CD14-positive monocyte (primary cell): ENCODE measurements around the gene TRIM67. TPM values are rescaled to one million over a fixed set of nuclear protein-coding genes. Genes with fewer than 3 reads are reported as not detected.

Experiments used
- DNase-seq, 3 donors: peaks; one replicate each; pipeline ENCODE4 v3.0.0-alpha.2; 2011 to 2022
- H2AFZ ChIP-seq: 2 replicates; pipeline ENCODE4 v1.6.0; 2012; ENCODE audit warnings: mild to moderate bottlenecking, low read depth, low read length, inconsistent platforms; ENCODE audit not compliant: insufficient read depth, poor library complexity, severe bottlenecking
- H3K27ac ChIP-seq, 2 donors: 1 replicate in 1 of 2; 2 replicates in 1 of 2; pipeline ENCODE4 v1.5.1; 2012 to 2013; ENCODE audit warnings: low read length in 2 of 2, control low read depth in 1 of 2, inconsistent platforms in 1 of 2, low read depth in 1 of 2, mild to moderate bottlenecking in 1 of 2
- H3K27me3 ChIP-seq, 2 donors: one replicate each; pipeline versions ENCODE4 v1.6.0 to v1.6.1; 2011 to 2013; ENCODE audit warnings: low read length in 2 of 2; ENCODE audit not compliant: control insufficient read depth in 2 of 2, insufficient read depth in 2 of 2
- H3K36me3 ChIP-seq, 2 donors: replicated peaks in 1 of 2; 1 replicate in 1 of 2; 2 replicates in 1 of 2; pipeline versions ENCODE4 v1.5.1 to v1.6.1; 2012 to 2013; ENCODE audit warnings: low read length in 2 of 2, control low read depth in 1 of 2, inconsistent platforms in 1 of 2, mild to moderate bottlenecking in 1 of 2; ENCODE audit not compliant: insufficient read depth in 2 of 2, control insufficient read depth in 1 of 2
- H3K4me1 ChIP-seq, 2 donors: 1 replicate in 1 of 2; 2 replicates in 1 of 2; pipeline versions ENCODE4 v1.5.1 to v1.6.1; 2012 to 2013; ENCODE audit warnings: low read length in 2 of 2, control low read depth in 1 of 2, inconsistent platforms in 1 of 2, mild to moderate bottlenecking in 1 of 2, moderate library complexity in 1 of 2; ENCODE audit not compliant: insufficient read depth in 2 of 2, control insufficient read depth in 1 of 2
- H3K4me2 ChIP-seq: replicated peaks from 2 replicates; pipeline ENCODE3; 2012; ENCODE audit warnings: low read length, moderate library complexity, mild to moderate bottlenecking; ENCODE audit not compliant: poor library complexity, severe bottlenecking; ENCODE audit errors: extremely low read depth
- H3K4me3 ChIP-seq, 3 experiments: fragments of 200-600 bp in 1 of 3; sonication (generic) in 1 of 3; replicated peaks in 1 of 3; 1 replicate in 2 of 3; 2 replicates in 1 of 3; pipeline ENCODE4 v1.5.1; 2011 to 2013; ENCODE audit warnings: low read length in 3 of 3, mild to moderate bottlenecking in 3 of 3, control low read depth in 2 of 3, low read depth in 2 of 3, inconsistent platforms in 1 of 3, moderate library complexity in 1 of 3
- H3K79me2 ChIP-seq: 2 replicates; pipeline ENCODE4 v1.6.0; 2012; ENCODE audit warnings: mild to moderate bottlenecking, control low read depth, inconsistent platforms, low read length, moderate library complexity; ENCODE audit not compliant: insufficient read depth
- H3K9ac ChIP-seq: 2 replicates; pipeline ENCODE4 v1.6.0; 2017; ENCODE audit warnings: low read length, mild to moderate bottlenecking; ENCODE audit not compliant: insufficient read depth, poor library complexity, severe bottlenecking
- H3K9me3 ChIP-seq, 2 donors: replicated peaks in 1 of 2; 1 replicate in 1 of 2; 2 replicates in 1 of 2; pipeline versions ENCODE4 v1.5.1 to v1.6.1; 2012 to 2013; ENCODE audit warnings: low read length in 2 of 2, control low read depth in 1 of 2; ENCODE audit not compliant: control insufficient read depth in 1 of 2, insufficient read depth in 1 of 2
- H4K20me1 ChIP-seq: 2 replicates; pipeline ENCODE4 v1.6.0; 2012; ENCODE audit warnings: mild to moderate bottlenecking, low read length, control low read depth, moderate library complexity; ENCODE audit not compliant: insufficient read depth
- H3K27ac Mint-ChIP-seq, 7 donors: one replicate each; pipeline ENCODE4 v1.8.0; 2020; ENCODE audit warnings: mild to moderate bottlenecking in 7 of 7, mixed read lengths in 7 of 7, moderate library complexity in 6 of 7, inconsistent platforms in 2 of 7
- H3K27me3 Mint-ChIP-seq, 3 donors: one replicate each; pipeline ENCODE4 v1.8.0; 2021 to 2022; ENCODE audit warnings: low read depth in 3 of 3, mild to moderate bottlenecking in 3 of 3, mixed read lengths in 3 of 3, moderate library complexity in 3 of 3, inconsistent platforms in 1 of 3
- H3K36me3 Mint-ChIP-seq, 2 donors: one replicate each; pipeline ENCODE4 v1.8.0; 2020; ENCODE audit warnings: mixed read lengths in 2 of 2, inconsistent platforms in 1 of 2, mild to moderate bottlenecking in 1 of 2
- H3K4me1 Mint-ChIP-seq: one replicate; pipeline ENCODE4 v1.8.0; 2020; ENCODE audit warnings: mild to moderate bottlenecking, mixed read lengths
- H3K4me3 Mint-ChIP-seq, 2 donors: one replicate each; pipeline ENCODE4 v1.8.0; 2020; ENCODE audit warnings: mild to moderate bottlenecking in 2 of 2, mixed read lengths in 2 of 2, moderate library complexity in 1 of 2
- H3K9me3 Mint-ChIP-seq, 7 donors: one replicate each; pipeline ENCODE4 v1.8.0; 2020 to 2022; ENCODE audit warnings: mixed read lengths in 7 of 7, mild to moderate bottlenecking in 6 of 7, moderate library complexity in 6 of 7, inconsistent platforms in 2 of 7
- WGBS: methylation state at CpG from one replicate; pipeline ENCODE4 v1.1.5; 2013; ENCODE audit warnings: missing lambda C conversion rate; ENCODE audit not compliant: insufficient coverage; 5-methylcytosine and 5-hydroxymethylcytosine counted together
- intact Hi-C, 2 donors: fragments of 100-400 bp; cut with micrococcal nuclease; formaldehyde crosslinking; loops; one replicate each; pipeline versions ENCODE4 v1.15.0 to v1.15.1; 2023
- polyA plus RNA-seq, 3 donors: library from polyadenylated mRNA; depleted of rRNA in 1 of 3; unstranded in 2 of 3; stranded (reverse) in 1 of 3; fragments of 300-500 nt in 2 of 3; fragments of >200 nt in 1 of 3; fragmentation: Illumina TruSeq in 2 of 3; gene quantifications; 1 replicate in 2 of 3; 2 replicates in 1 of 3; pipeline ENCODE4 v1.2.3, GENCODE V29; 2012 to 2021
- TF ChIP-seq, protein P1 (sequence below): fragments of 200-600 bp; IDR thresholded peaks from one replicate; pipeline ENCODE4 v1.8.0; 2022; ENCODE audit warnings: antibody characterized with exemption, mild to moderate bottlenecking

The TRIM67 gene
- polyA plus RNA-seq, 3 donors, result not detected

DNA sequence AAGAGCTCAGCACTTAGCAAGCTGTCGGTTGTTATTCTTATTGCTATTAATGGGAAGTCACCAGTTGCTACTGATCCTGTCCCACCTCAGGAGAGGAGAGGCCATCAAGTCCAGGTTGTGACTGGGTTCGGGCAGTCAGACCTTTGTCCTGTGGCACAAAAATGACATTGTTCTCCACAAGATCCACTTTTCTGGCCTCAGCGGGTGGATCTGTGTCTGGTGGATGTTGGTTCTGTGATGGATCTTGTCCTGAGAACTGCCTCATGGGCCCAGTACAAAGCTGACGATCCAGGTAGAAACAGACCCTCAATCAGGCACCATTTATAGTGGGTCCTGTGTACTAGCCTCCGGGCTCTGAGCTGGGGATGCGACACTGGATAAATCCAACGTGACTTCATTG, 26.9 kb downstream of the TRIM67 start:
- Mint-ChIP-seq H3K4me3 (no peak overlapping the region), H3K4me1 (no peaks in the 10 kb centered on the region), H3K9me3 (peaks cover 0 to 10% (median 5%) of the 10 kb centered on the region in 7 donors), H3K36me3 (no peaks in the 10 kb centered on the region), H3K27ac (no peak overlapping the region), H3K27me3 (peaks cover 18 to 33% (median 20%) of the 10 kb centered on the region in 3 donors)
- intact Hi-C loops, result no loop called here
- TF ChIP-seq, protein P1, sequence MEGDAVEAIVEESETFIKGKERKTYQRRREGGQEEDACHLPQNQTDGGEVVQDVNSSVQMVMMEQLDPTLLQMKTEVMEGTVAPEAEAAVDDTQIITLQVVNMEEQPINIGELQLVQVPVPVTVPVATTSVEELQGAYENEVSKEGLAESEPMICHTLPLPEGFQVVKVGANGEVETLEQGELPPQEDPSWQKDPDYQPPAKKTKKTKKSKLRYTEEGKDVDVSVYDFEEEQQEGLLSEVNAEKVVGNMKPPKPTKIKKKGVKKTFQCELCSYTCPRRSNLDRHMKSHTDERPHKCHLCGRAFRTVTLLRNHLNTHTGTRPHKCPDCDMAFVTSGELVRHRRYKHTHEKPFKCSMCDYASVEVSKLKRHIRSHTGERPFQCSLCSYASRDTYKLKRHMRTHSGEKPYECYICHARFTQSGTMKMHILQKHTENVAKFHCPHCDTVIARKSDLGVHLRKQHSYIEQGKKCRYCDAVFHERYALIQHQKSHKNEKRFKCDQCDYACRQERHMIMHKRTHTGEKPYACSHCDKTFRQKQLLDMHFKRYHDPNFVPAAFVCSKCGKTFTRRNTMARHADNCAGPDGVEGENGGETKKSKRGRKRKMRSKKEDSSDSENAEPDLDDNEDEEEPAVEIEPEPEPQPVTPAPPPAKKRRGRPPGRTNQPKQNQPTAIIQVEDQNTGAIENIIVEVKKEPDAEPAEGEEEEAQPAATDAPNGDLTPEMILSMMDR, result no peak
- peaks cover 0 to 3% of the 10 kb centered on the region in 2 donors for H3K9me3 ChIP-seq
- no peaks in the 10 kb centered on the region for H3K79me2 ChIP-seq
- WGBS, result 95% methylated on average over 6 of the region's 7 CpGs
- H3K4me1 ChIP-seq, result no peaks in the 10 kb centered on the region
- H3K4me2 ChIP-seq, result no peak overlapping the region
- no peak for DNase-seq
- H3K36me3 ChIP-seq, result no peaks in the 10 kb centered on the region
- H2AFZ ChIP-seq, result no peak overlapping the region
- H3K4me3 ChIP-seq, result no peak overlapping the region
- H4K20me1 ChIP-seq, result no peaks in the 10 kb centered on the region
- no peak overlapping the region for H3K9ac ChIP-seq
- no peak overlapping the region for H3K27ac ChIP-seq
- H3K27me3 ChIP-seq, result peaks cover 0 to 6% of the 10 kb centered on the region in 2 donors

DNA sequence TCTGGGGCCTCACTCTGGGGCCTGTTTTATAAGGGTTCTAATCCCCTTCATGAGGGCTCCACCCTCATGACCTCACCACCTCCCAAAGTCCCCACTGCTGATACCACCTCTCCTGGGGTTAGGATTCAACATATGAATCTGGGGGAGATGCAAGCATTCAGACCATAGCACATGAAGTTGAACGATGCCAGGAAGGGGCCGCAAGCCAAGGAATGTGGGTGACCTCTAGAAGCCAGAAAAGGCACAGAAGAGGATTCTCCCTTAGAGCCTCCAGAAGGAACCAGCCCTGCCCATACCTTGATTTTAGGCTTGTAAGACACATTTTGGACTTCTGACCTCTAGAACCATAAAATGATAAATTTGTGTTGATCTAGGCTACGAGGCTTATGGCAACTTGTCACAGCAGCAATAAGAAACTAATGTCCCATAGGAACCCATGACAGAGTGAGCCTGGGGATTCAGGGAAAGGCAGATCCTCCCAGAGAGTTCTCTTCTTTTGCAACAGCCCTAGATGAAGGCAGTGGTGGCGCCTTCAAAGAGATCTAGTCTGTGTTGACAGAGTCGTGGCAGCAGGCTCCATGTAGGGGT, 27.9 kb downstream of the TRIM67 start:
- intact Hi-C loops, result no loop called here
- no peaks in the 10 kb centered on the region for H3K36me3 ChIP-seq
- WGBS, result 100% methylated on average over 2 of the region's 5 CpGs

More for the DNA sequence above, 27.9 kb downstream of the TRIM67 start:
- H3K4me1 Mint-ChIP-seq, result no peaks in the 10 kb centered on the region
- no peaks in the 10 kb centered on the region for H3K36me3 Mint-ChIP-seq
- Histone ChIP-seq H3K9ac (no peak overlapping the region), H4K20me1 (no peaks in the 10 kb centered on the region), H3K27me3 (peaks cover 0 to 6% of the 10 kb centered on the region in 2 donors), H3K4me3 (no peak overlapping the region), H2AFZ (no peak overlapping the region), H3K79me2 (no peaks in the 10 kb centered on the region), H3K4me2 (no peak overlapping the region), H3K4me1 (no peaks in the 10 kb centered on the region), H3K27ac (no peak overlapping the region), H3K9me3 (peaks cover 0 to 3% of the 10 kb centered on the region in 2 donors)
- no peak for DNase-seq
- H3K27me3 Mint-ChIP-seq, result peaks cover 18 to 35% (median 23%) of the 10 kb centered on the region in 3 donors
- TF ChIP-seq, protein P1, result no peak
- peaks cover 0 to 10% (median 5%) of the 10 kb centered on the region in 7 donors for H3K9me3 Mint-ChIP-seq
- no peak overlapping the region for H3K27ac Mint-ChIP-seq
- no peak overlapping the region for H3K4me3 Mint-ChIP-seq
